Heart left ventricle (tissue), 16 donors: Measurements from ENCODE around the gene ZGPAT. TPM values are rescaled to one million over a fixed set of nuclear protein-coding genes. Genes with fewer than 3 reads are reported as not detected.

Experiments
- ATAC-seq, 4 donors: fragments of 200-7000 bp; cut with Tn5 transposase; one replicate each; pipeline ENCODE4 v1.9.1; 2020 to 2022; ENCODE audit warnings: moderate library complexity in 4 of 4, mild to moderate bottlenecking in 3 of 4, moderate number of reproducible peaks in 1 of 4
- DNase-seq, 5 donors: peaks; one replicate each; pipeline ENCODE4 v3.0.0-alpha.2; 2020
- H3K27ac ChIP-seq, 12 donors: fragments of 200-600 bp; sonication (generic) in 4 of 12; one replicate each; pipeline versions ENCODE4 v1.5.0 to v1.8.0; 2016 to 2022; ENCODE audit warnings: mild to moderate bottlenecking in 2 of 12
- H3K27me3 ChIP-seq, 9 donors: fragments of 200-600 bp; sonication (generic) in 2 of 9; one replicate each; pipeline versions ENCODE4 v1.5.1 to v1.8.0; 2016 to 2022; ENCODE audit warnings: mild to moderate bottlenecking in 3 of 9
- H3K36me3 ChIP-seq, 9 donors: fragments of 200-600 bp; sonication (generic) in 2 of 9; one replicate each; pipeline versions ENCODE4 v1.5.0 to v1.8.0; 2018 to 2022; ENCODE audit warnings: mild to moderate bottlenecking in 2 of 9
- H3K4me1 ChIP-seq, 12 donors: fragments of 200-600 bp; sonication (generic) in 4 of 12; one replicate each; pipeline versions ENCODE4 v1.5.0 to v1.8.0; 2016 to 2022; ENCODE audit warnings: mild to moderate bottlenecking in 3 of 12
- H3K4me3 ChIP-seq, 12 donors: fragments of 200-600 bp; sonication (generic) in 4 of 12; one replicate each; pipeline versions ENCODE4 v1.5.0 to v1.8.0; 2017 to 2022; ENCODE audit warnings: mild to moderate bottlenecking in 9 of 12, moderate library complexity in 4 of 12
- H3K9me3 ChIP-seq, 12 donors: fragments of 200-600 bp; sonication (generic) in 4 of 12; one replicate each; pipeline versions ENCODE4 v1.5.0 to v1.8.0; 2016 to 2022; ENCODE audit warnings: mild to moderate bottlenecking in 1 of 12
- CTCF ChIP-seq, 12 donors: fragments of 200-600 bp; sonication (generic) in 4 of 12; IDR thresholded peaks; one replicate each; pipeline versions ENCODE4 v1.5.0 to v1.8.0; 2018 to 2022; ENCODE audit warnings: antibody characterized with exemption in 12 of 12, mild to moderate bottlenecking in 5 of 12
- POLR2A ChIP-seq, 2 donors: fragments of 450-650 bp; IDR thresholded peaks; one replicate each; pipeline ENCODE4 v1.6.1; 2017; ENCODE audit warnings: antibody characterized with exemption in 2 of 2, mild to moderate bottlenecking in 2 of 2, moderate library complexity in 2 of 2
- WGBS, 4 donors: extraction: QIAGEN DNeasy Blood & Tissue Kit in 2 of 4; methylation state at CpG; one replicate each; pipeline versions ENCODE4 v1.1.5 to v1.1.7; 2013 to 2018; 5-methylcytosine and 5-hydroxymethylcytosine counted together
- intact Hi-C, 10 donors: fragments of 100-400 bp; cut with DNase I; formaldehyde crosslinking; loops; one replicate each; pipeline versions ENCODE4 v1.11.1 to v1.14.2; 2022
- polyA plus RNA-seq, 2 donors: library from polyadenylated mRNA; stranded (reverse); fragments of 200-250 nt; gene quantifications; one replicate each; pipeline ENCODE4 v1.2.3, GENCODE V29; 2013
- total RNA-seq, 9 donors: library from RNA; depleted of rRNA in 2 of 9; stranded (reverse); fragments of >200 nt in 2 of 9; fragmentation: NEBNext Ultra II Directional in 3 of 9; extraction: Animal tissue kit (Norgen Biotek cat#: 25700) in 3 of 9; gene quantifications; one replicate each; pipeline versions ENCODE4 v1.1.0 to v1.2.4, GENCODE V29; 2016 to 2023
- donor health status: ischemic (EF 13 %, LVEDD 7.1; RV severe dilation, severe dysfunction).
- donor health status: healthy with polysubstance abuse.
- donor health status: DM: no; HTN: yes; CAD: no.
- donor health status: DM: no; HTN: no; CAD: no.
- donor health status: ischemic (EF 25% LVEDD 6.9; RV normal size, moderate dysfunction).
- donor health status: ischemic (EF 25% LVEDD 5.7; RV mildly dilated, moderate dysfunction).
- donor health status: healthy.
- donor health status: DM: yes; HTN: yes; CAD: no.
- donor health status: ischemic (EF 35%, LVEDD 5.7; RV mildly dilated, moderate dysfunction).
- donor health status: nonischemic (EF 11% LVEDD 7.7; RV severe dilation, severe dysfunction).
- donor health status: DM: yes; HTN: yes; CAD: no.
- donor health status: PGD.
- donor health status: ischemic (EF 29% LVEDD 5.4; RV normal size, mild dysfunction).
- donor health status: nonischemic (EF 23%, LVEDD 6.1; RV moderate dilation, normal function).

ZGPAT gene
- total and polyA plus RNA-seq, 11 donors: 12.9 to 34.4 (median 20.0) TPM

- DNase-seq: peak in 2 of 5 donors; percentile 33 to 41
- Histone ChIP-seq H3K36me3 (peaks cover 0 to 45% (median 20%) of the 10 kb centered on the region in 9 donors), H3K27me3 (no peaks in the 10 kb centered on the region), H3K4me3 (peak overlapping the region in 7 of 12 donors; percentile 3 to 43 (median 26)), H3K27ac (peak overlapping the region in 11 of 12 donors; percentile 11 to 89 (median 73)), H3K9me3 (no peaks in the 10 kb centered on the region), H3K4me1 (peaks cover 11 to 66% (median 38%) of the 10 kb centered on the region in 12 donors)
- TF ChIP-seq POLR2A (IDR thresholded peaks at IDR 0.05) (no peak), CTCF (IDR thresholded peaks at IDR 0.05) (no peak)
- 32 to 65% (median 59%) methylated on average over 3 to 6 of the region's 6 CpGs for WGBS, 4 donors
- intact Hi-C loops: loop anchor here in 1 of 10 donors (10.0 kb wide), 1 partner anchor 279 kb away; the partner anchor contains the start of gene SAMD10
- peak in 3 of 4 donors; percentile 5 to 13 (median 8) for ATAC-seq
These were observed 11.6 kb upstream of the ZGPAT start for GRCh38 chr20:63696306-63696627.

GRCh38 chr20:63696628-63697356, 11.0 kb upstream of the ZGPAT start, which contains the start of gene TNFRSF6B:
TSS of gene TNFRSF6B (plus strand) at chr20:63696652. CDS start at chr20:63696768, 116 bp downstream.
- ATAC-seq: peak in 1 of 4 donors; percentile 0
- DNase-seq: peak in 4 of 5 donors; percentile 32 to 67 (median 36)
- peak within 1 kb of the TSS in 8 of 12 donors; percentile 3 to 43 (median 24) for H3K4me3 ChIP-seq

GRCh38 chr20:63697357-63697867, 10.4 kb upstream of the ZGPAT start:
- Histone ChIP-seq H3K9me3 (no peaks in the 10 kb centered on the region), H3K4me3 (peak overlapping the region in 1 of 12 donors; percentile 43), H3K4me1 (peaks cover 11 to 55% (median 38%) of the 10 kb centered on the region in 12 donors), H3K36me3 (peaks cover 0 to 45% (median 20%) of the 10 kb centered on the region in 9 donors), H3K27me3 (no peaks in the 10 kb centered on the region), H3K27ac (peak overlapping the region in 3 of 12 donors; percentile 78 to 89 (median 79))
- TF ChIP-seq CTCF (IDR thresholded peaks at IDR 0.05): no peak
- no peak for TF ChIP-seq POLR2A (IDR thresholded peaks at IDR 0.05)
- DNase-seq: peak in 1 of 5 donors; percentile 29
- 59 to 62% (median 61%) methylated on average over 6 to 7 of the region's 7 CpGs for WGBS, 4 donors
- ATAC-seq: peak in 1 of 4 donors; percentile 0
- intact Hi-C loops: loop anchor here in 1 of 10 donors (10.0 kb wide), 1 partner anchor 277 kb away; the partner anchor contains the start of gene SAMD10

More at GRCh38 chr20:63696628-63697356, 11.0 kb upstream of the ZGPAT start, which contains the start of gene TNFRSF6B:
- TF ChIP-seq CTCF (IDR thresholded peaks at IDR 0.05): no peak
- TF ChIP-seq POLR2A (IDR thresholded peaks at IDR 0.05): no peak
- Histone ChIP-seq H3K36me3 (peaks cover 0 to 45% (median 20%) of the 10 kb centered on the region in 9 donors), H3K4me1 (peaks cover 11 to 61% (median 38%) of the 10 kb centered on the region in 12 donors), H3K27ac (peak within 1 kb of the TSS in 11 of 12 donors; percentile 11 to 89 (median 77)), H3K9me3 (no peaks in the 10 kb centered on the region), H3K27me3 (no peaks in the 10 kb centered on the region)
- 20 to 40% (median 30%) methylated on average over 38 to 52 of the region's 52 CpGs for WGBS, 4 donors
- intact Hi-C loops: loop anchor here in 1 of 10 donors (10.0 kb wide), 1 partner anchor 278 kb away; the partner anchor contains the start of gene SAMD10
